ENCODE measurements around the gene COQ8A. TPM values are rescaled to one million over a fixed set of nuclear protein-coding genes. Genes with fewer than 3 reads are reported as not detected.

The COQ8A gene
- polyA plus RNA-seq, 1 experiment = 5.3 TPM

- POLR2A ChIA-PET = no interaction called here
- CTCF ChIA-PET = no interaction called here
- Histone ChIP-seq H3K4me3 (ENCODE audit: low read depth, low read length) (no peak overlapping the region), H3K27ac (ENCODE audit: low read depth, low read length) (no peak overlapping the region), H3K27me3 (ENCODE audit: control insufficient read depth, insufficient read depth, low read length) (no peaks in the 10 kb centered on the region), H3K9me3 (ENCODE audit: control insufficient read depth, insufficient read depth, low read length) (no peaks in the 10 kb centered on the region; the same call in 1 of the 2 replicates)
- no peak for TF ChIP-seq CTCF (IDR thresholded peaks at IDR 0.05; ENCODE audit: low read depth, low read length)
- no peak for DNase-seq (ENCODE audit: low read depth, low spot score)
Observed at GRCh38 chr1:226987179-226987536, 47.1 kb downstream of the COQ8A start.

DNA sequence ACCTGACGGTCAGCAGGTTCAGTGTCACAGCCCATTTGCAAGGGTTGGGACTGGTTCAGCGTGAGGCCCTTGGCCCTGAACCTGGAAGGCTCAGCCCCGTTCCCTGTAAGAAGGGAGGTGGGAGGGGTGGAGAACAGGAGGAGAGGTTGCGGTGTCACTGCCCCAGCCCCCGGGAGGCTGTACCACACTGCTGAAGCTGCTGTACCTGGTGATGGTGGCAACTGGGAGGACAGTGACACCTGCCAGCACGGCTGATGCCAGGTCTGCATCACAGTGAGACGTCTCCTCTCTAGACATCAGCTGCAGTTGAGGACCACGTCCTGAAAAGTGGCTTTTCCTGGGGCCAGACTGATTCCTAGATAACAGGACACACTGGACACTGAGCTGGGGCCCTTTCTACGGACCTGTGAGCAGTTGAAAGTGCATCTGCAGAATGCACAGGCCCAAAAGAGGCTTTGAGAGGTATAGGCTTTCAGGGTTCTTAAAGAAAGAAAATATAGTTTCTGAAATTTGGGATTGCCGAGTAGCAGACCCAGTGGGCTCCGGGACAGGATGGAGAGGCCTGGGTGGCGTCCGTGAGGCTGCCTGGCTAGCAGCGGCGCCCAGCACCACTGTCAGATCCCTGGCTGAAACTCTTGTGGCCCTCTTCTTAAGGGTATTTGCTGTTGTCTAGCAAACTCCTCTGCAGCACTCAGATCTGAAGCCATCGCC lies 47.7 kb downstream of the COQ8A start:
- Histone ChIP-seq H3K27ac (ENCODE audit: low read depth, low read length) (no peak overlapping the region), H3K4me3 (ENCODE audit: low read depth, low read length) (no peak overlapping the region), H3K27me3 (ENCODE audit: control insufficient read depth, insufficient read depth, low read length) (no peaks in the 10 kb centered on the region), H3K9me3 (ENCODE audit: control insufficient read depth, insufficient read depth, low read length) (no peaks in the 10 kb centered on the region; the same call in 1 of the 2 replicates)
- ChIA-PET POLR2A (no interaction called here), CTCF (no interaction called here)
- DNase-seq (ENCODE audit: low read depth, low spot score) = no peak
- TF ChIP-seq CTCF (IDR thresholded peaks at IDR 0.05; ENCODE audit: low read depth, low read length) = no peak

DNA sequence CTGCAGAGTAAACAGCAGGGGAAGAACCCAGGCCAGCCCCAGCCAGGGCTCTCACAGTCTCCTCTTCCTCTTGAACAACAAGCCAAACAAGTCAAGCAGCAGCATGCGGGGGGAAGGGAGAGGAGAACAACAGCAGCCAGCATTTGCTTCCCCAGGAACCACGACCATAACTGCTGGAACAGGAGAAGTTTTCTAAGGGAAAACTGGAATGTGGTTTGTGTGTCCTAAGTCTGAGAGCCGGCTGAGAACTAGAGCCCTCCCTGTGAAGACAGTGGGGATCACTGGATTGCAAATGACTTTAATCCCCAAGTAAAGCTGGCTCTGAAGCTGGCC lies 48.2 kb downstream of the COQ8A start:
- no peak for DNase-seq (ENCODE audit: low read depth, low spot score)
- CTCF ChIA-PET = no interaction called here
- H3K4me3 ChIP-seq (ENCODE audit: low read depth, low read length) = no peak overlapping the region
- no peak for TF ChIP-seq CTCF (IDR thresholded peaks at IDR 0.05; ENCODE audit: low read depth, low read length)
- H3K27me3 ChIP-seq (ENCODE audit: control insufficient read depth, insufficient read depth, low read length) = no peaks in the 10 kb centered on the region
- H3K9me3 ChIP-seq (ENCODE audit: control insufficient read depth, insufficient read depth, low read length) = no peaks in the 10 kb centered on the region; the same call in 1 of the 2 replicates
- POLR2A ChIA-PET = no interaction called here
- H3K27ac ChIP-seq (ENCODE audit: low read depth, low read length) = no peak overlapping the region

GRCh38 chr1:226989085-226989920 lies 49.2 kb downstream of the COQ8A start:
- ChIA-PET POLR2A (no interaction called here), CTCF (interaction anchor here (0.6 kb wide), 1 partner anchor 20 kb away, joined by 3 read pairs; no protein-coding TSS in a partner anchor)
- TF ChIP-seq CTCF (IDR thresholded peaks at IDR 0.05; ENCODE audit: low read depth, low read length) = no peak
- no peaks in the 10 kb centered on the region; the same call in 1 of the 2 replicates for H3K9me3 ChIP-seq (ENCODE audit: control insufficient read depth, insufficient read depth, low read length)
- no peak overlapping the region for H3K27ac ChIP-seq (ENCODE audit: low read depth, low read length)
- H3K27me3 ChIP-seq (ENCODE audit: control insufficient read depth, insufficient read depth, low read length) = no peaks in the 10 kb centered on the region
- no peak overlapping the region for H3K4me3 ChIP-seq (ENCODE audit: low read depth, low read length)
- no peak for DNase-seq (ENCODE audit: low read depth, low spot score)

- Histone ChIP-seq H3K9me3 (ENCODE audit: control insufficient read depth, insufficient read depth, low read length) (no peaks in the 10 kb centered on the region; the same call in 1 of the 2 replicates), H3K4me3 (ENCODE audit: low read depth, low read length) (no peak overlapping the region), H3K27ac (ENCODE audit: low read depth, low read length) (no peak overlapping the region), H3K27me3 (ENCODE audit: control insufficient read depth, insufficient read depth, low read length) (no peaks in the 10 kb centered on the region)
- ChIA-PET POLR2A (no interaction called here), CTCF (no interaction called here)
- no peak for TF ChIP-seq CTCF (IDR thresholded peaks at IDR 0.05; ENCODE audit: low read depth, low read length)
- no peak for DNase-seq (ENCODE audit: low read depth, low spot score)
Observed at GRCh38 chr1:226990133-226990716, 50.1 kb downstream of the COQ8A start.
